DMS114 treated with DMSO at 0.1 percent for 48 hours (cell line): ENCODE results near the gene CFAP97D2.
"Not testable (repeated sequence)": the region's sequence is repeated elsewhere in the genome, so short reads cannot be mapped to it uniquely, and the experiment has no call there.

Source experiments
- DNase-seq: peaks from one replicate; lab custom pipeline; 2025; ENCODE audit not compliant: unreplicated experiment; lab: John Stamatoyannopoulos, UW

Gene CFAP97D2

DNA sequence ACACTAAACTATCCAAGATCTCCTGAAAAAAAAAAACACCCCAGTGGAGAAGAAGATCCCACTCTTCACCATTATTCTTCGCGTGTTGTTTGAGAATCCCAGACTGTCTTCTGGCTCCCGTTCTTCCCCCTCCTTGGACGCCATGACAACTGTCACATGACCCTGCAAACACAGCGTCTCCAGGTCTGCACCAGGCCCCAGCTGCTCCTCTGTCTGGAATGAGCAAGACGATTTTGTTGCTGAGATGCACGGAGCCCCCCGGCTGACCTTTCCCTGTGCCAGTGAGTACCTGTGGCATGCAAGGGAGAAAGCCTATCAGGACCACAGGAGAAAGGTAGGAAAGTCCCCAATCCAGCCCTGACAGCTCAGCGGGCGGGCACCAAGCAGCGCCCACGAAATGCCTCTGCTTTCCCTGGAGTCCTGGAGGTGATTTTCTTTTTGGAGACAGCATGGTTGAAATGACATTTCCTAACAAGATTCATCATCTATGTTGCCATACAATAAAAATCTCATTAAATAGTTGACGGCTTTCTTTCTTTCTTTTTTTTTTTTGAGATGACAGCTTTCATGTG is at the start of gene CFAP97D2:
TSS of gene CFAP97D2 (plus strand) at position 171 of the 572 bp plus-strand sequence. CDS start at position 245, 74 bp downstream.
- DNase-seq, result no peak

DNA sequence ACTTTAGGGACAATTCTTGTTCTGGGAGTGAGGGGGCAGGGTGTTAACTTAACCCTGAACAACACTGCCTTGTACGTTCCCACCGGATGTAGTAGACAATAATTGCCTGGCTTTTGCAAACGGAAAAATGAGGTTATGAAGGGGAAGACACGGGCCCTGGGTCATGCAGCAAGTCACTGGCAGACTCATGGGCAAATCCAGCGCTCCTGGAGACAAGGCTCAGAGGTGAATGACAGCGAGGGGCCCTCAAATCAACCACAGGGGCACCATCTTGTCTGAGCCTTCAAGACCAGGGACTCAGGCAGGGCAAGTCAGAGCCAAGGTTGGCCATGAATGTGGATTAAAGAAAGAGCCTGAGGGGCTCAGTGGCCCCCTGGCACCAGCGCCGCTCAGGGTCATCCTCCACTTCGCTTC is 49.4 kb upstream of the CFAP97D2 start:
- DNase-seq, result no peak

DNA sequence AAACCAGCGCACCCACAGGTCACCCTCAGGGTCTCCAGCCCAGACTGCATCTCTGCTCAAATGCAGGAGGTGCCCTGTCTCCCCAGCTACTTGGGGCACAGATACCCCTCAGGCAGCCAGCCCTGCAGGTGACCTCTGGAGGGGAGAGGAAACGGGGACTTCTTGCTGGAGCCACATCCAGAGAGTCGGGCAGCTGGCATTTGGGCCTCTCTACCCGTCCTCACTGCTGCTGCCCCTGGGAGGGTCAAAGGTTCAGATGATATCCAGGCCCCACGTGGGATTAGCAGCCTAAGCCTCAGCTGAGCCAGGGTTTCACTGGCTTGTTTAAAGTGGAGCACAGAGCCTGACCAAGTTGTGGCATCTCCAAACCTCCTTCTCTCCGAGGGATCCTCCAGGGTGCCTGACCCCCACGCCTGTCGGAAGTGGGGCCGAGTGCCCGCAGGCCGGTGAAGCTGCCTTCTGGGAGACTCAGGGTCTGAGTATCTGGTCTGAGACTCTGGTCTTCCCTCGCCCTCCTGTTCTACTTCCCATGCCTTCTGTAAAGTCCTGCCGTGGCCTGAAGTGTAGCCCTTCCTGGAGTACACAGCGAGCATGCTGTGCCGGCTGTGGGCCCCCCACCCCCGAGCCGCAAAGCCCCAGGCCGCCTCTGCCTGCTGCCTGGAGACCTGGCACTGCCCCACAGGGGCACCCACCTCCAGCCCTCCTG is 48.8 kb upstream of the CFAP97D2 start:
- no peak for DNase-seq

DNA sequence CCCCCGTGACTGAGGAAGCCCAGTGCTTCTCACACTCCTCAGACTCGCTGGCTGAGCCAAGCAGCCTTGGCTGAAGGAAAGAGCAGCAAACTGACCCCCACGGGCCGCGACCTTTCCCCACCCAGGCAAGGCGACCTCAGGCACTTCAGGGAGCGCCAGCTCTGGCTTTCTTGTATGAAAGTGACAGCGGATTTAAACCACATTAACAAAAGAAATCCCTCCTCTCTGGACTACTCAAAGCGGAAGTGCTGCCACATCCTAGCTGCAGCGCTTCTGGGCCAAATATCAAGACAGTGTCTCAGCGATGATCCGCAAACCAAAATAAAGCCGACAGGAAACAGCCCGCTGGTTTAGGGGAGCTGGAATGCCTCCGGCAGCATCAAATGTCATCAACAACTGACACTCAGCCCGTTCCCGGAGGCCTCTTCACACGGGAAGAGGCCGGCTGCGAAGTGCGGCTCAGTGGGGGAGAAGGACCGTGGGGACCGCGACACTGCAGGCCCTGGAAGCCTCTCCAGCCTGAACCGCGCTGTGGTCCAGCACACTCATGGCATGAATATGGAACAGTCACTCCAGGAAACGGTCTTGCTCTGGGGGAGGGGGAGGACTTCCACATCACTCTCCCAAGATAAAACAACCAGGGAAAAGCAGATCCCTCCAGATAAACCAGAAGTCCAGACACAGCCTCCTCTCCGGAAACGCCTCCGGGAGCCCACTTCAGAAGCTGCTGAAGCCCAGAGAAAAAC is 48.0 kb upstream of the CFAP97D2 start:
- no peak for DNase-seq

DNA sequence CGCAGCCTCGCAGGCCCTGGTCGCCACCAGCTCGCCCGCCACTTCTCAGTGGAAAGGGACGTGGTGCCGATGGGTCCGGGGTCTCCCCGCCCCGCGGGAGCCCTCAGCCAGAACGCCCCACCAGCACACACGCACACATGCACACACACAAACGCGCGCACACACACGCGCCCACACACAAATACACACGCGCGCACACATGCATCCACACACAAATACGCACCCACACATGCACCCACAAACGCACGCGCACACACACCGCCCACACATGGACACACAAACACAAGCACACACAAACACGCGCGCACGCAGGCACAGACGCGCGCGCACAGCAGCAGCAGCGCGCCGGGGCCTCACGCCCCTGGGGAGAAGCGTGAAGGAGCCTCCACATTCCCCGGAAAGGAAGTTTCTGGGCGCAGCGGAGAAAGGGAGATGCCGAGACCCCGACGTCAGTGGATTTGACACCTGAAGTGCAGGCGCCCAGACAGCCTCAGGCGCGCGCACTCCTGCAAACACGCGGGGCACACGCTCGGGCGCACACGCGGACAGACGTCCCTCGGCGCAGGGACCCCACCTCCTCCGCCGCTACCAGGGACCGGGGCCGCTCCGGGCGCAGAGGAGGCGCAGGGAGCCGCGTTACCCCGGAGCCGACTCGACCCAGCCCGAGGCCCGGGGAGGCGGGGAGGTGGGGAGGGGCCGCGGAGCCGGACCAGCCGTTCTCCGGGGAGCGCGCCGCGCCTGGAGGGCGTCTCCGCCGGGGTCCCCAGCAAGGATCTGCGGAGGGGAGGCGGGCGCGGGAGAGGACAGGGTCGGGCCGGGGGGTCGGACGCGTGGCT is 47.3 kb upstream of the CFAP97D2 start:
- DNase-seq, result no peak

DNA sequence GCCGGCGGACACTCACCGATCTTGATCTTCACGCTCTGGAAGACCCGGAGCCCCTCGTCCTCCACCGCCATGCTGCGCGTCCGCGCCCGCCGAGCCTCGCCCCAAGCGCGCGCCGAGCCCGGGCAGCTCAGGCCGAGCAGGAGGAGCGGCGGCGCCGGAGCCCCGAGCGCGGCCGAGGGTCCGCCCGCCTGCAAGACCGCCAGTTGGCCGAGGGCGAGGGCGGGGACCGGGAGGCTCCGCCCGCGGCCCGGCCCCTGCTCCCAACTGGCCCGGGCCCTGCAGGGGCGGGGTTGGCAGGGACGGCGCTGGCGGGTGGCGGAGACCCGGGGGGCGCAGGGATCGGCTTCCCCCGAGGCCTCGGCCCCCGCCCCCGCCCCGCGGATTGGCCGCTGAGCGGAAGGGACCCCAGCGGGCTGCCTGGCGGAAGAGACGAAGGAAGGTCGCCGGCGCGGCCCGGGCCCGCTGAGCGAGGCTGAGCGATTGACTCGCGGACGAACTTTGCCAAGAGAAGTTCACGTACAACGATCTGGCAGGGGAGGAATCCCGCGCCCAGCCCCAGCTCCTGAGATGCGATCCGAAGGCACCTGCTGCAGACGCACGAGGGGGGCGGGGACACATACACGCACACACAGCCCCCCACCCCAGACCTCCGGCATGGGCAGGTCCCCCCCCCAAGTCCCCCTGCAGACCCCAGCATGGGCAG is 46.5 kb upstream of the CFAP97D2 start, which contains the start of gene RASA3:
TSS of gene RASA3 (minus strand) at position 205 of the 703 bp plus-strand sequence. CDS start at position 71, 134 bp downstream.
- peak; percentile 10 for DNase-seq

DNA sequence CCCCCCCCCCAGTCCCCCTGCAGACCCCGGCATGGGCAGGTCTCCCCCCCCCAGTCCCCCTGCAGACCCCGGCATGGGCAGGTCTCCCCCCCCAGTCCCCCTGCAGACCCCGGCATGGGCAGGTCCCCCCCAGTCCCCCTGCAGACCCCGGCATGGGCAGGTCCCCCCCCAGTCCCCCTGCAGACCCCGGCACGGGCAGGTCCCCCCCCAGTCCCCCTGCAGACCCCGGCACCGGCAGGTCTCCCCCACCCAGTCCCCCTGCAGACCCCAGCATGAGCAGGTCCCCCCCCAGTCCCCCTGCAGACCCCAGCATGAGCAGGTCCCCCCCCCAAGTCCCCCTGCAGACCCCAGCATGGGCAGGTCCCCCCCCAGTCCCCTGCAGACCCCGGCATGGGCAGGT is 45.9 kb upstream of the CFAP97D2 start:
- not testable (repeated sequence) for DNase-seq

DNA sequence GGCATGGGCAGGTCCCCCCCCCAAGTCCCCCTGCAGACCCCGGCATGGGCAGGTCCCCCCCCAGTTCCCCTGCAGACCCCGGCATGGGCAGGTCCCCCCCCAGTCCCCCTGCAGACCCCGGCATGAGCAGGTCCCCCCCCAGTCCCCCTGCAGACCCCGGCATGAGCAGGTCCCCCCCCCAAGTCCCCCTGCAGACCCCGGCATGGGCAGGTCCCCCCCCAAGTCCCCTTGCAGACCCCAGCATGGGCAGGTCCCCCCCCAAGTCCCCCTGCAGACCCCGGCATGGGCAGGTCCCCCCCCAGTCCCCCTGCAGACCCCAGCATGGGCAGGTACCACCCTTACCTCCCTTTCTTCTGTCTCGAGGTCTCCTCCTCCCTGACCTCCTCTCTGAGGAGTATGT is 45.5 kb upstream of the CFAP97D2 start:
- not testable (repeated sequence) for DNase-seq

DNA sequence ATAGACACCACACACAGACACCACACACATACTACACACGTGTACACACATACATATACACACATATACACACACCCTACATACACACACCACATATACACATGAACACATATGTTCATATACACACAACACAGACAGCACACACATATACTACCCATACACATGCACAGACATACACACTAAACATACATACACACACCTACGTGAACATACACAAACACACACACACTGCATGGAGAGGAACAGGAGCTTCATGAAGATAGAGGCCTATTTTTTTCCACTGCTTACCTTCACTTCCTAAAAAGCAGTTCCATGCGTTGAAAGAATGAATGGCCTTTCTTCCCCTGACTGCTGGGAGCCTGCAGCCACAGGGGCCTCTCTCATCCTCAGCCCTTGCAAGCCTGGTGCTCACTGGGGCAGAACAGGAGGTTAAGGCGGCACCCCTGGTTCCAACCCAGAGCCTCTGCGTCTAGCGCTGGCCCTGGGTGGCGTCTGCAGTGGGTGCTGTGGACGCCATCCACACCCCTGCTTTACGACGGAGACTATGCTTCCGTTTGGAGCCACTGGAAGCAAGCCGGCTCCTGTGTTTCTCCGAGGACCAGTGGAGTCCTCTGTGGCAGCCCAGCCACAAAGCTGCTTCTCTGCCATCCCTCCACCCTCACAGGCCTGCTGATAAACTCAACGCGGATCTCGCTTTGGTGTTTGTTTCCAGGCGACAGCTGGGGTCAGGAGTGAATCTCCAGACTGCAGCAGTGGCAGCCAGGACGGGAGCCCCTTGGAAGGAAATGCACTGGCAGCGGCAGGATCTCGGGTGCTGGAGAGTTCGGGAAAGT is 44.7 kb upstream of the CFAP97D2 start:
- DNase-seq, result no peak

DNA sequence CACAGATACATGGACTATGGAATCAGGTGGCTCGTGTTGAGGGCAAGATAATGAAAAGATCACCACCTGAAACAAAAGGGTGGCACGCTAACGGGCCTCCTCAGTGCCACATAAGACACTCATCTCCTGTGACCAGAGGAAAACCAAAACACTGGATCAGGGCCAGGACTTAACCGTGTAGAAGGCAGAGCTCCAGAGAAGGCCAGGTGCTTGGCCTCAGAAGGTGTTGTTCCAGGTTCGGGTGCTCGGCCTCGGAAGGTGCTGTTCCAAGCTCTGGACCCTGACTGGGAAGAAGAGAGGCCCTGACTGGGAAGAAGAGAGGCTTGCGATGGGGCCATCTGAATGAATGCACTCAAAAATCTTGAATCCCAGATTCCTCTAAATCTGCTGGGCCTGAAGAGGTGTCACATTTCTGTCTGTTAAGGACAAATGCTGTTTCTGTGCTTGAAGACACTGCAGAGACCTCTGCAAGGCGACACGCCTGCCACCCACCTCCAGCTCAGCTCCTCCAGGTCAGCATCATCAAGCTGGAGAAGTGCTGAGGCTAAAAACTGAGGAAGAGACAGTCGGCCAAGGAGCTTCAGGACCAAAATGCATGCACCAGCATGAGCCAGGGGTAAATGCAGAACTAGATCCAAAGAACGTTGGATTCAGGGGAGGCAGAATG is 44.0 kb upstream of the CFAP97D2 start:
- no peak for DNase-seq

DNA sequence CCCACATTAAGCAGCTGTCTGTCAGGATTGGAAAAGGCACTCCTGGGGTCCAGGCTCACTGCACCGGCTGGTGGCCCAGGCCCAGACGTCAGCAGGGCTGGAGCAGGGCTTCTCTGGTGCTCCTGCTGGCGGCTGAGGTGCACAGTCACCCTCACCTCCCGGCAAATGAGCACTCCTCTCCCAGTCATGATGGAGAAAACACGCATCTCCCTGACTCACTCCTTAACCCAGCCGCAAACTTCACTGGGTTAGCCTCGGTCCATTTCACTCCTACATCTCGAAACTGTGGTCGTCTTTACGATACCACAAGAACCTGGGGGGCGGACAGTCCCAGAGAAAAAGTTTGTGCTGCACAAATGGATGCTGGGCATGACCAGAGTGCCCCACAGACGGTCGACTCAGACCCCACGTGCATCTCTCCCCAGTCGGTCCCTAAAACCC is 43.3 kb upstream of the CFAP97D2 start:
- no peak for DNase-seq

DNA sequence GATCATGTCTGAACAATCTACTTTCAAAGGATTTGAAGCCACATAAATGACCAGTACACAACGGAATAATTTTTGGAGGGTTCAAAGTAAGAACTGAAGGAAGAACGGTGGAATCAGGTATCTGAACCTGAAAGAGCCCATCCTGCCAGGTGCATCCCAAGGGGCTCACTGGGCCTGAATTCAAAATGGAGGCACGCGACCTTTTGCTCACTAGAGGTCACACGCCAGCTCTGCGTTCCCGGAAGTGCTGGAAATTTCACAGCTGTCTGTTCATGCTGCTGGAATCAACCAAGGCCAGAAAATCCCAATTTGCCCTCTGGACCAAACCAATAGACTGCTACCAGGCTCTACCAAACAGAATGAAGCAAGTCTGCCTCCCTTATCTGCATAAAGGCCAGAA is 42.5 kb upstream of the CFAP97D2 start:
- no peak for DNase-seq

DNA sequence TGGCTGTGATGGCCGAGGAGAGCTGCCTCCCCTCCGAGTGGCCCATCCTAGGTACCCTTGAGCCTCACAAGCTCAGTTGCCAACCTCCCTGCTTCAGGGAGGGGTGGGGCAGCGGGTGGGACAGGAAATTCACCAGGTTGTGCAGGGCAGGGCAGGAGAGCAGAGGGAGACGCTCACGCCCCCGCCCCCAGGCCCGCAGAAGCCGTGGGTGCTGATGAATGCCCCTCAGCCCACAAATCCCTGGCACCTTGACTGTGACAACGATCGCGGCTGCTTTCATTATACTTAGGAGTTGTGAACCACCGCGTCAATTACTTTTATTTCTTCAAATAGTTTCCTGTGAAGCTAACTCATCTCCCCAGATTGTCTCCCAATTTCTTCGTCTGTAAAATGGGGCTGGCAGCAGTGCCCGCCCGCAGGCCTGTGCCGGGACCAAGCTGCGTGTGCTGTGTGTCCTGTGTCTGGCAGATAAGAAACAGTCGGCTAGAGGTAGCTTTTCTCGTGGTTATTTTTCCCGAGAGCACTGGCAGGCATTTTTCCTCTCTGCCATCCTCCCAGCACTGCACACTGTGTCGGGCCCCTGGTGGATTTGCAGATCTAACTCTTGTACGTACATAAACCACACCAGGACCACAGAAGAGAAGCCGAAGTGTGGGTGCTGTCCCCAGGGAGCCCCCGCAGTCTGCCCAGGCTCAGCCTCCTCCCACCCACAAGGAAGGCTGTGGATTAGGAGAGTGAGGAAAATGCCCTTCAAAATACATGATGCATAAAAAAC is 38.7 kb upstream of the CFAP97D2 start:
- no peak for DNase-seq

DNA sequence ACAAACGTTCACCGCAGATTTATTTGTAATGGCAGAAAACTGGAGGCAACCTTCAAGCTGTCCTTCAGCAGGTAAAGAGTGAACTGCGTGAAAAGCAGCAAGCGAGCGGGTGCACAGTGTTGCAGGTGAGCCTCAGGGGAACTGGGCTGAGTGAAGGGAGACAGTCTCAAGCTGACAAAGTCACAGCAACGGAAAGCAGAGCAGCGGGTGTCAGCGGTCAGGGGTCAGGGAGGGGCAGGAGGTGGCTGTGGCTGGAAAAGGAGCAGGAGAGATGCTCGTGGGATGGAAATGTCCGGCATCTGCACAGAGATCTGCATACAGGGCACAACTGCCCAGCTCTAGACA is 38.2 kb upstream of the CFAP97D2 start:
- no peak for DNase-seq

DNA sequence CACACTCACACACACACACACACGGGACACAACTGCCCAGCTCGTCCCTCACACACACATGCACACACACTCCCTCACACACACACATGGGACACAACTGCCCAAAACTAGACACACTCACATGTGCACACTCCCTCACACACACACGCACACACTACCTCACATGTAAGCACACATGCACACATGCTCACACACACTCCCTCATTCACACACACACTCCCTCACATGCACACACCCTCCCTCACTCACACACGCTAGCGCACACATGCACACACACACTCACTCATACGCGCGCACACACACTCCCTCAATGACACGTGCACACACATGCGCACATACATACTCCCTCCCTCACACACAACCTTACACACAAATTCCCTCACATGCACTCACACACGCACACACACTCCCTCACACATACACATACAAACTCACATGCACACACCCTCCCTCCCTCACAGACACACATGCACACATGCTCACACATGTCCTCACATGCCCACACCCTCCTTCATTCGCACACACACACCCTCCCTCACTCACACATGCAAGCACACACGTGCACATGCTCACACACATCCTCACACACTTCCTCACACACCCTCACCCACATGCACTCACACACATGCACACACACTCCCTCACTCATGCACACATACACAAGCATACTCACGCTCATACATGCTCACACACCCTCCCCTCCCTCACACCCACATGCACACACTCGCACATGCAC is 37.6 kb upstream of the CFAP97D2 start:
- no peak for DNase-seq

DNA sequence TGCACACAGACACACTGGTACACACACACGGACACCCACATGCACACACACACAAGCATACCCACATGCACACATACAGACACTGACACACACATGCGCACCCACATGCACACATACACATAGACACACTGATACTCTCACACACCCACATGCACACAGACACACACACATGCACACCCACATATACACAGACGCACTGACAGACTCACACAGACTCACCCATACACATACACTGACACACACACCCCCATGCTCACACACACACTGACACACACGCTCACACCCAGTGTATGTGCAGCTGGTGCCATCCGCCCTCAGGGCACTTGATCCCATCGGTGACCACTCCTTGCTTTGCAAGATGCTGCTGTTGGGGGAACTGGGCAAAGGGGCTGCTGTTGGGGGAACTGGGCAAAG is 36.9 kb upstream of the CFAP97D2 start:
- no peak for DNase-seq

DNA sequence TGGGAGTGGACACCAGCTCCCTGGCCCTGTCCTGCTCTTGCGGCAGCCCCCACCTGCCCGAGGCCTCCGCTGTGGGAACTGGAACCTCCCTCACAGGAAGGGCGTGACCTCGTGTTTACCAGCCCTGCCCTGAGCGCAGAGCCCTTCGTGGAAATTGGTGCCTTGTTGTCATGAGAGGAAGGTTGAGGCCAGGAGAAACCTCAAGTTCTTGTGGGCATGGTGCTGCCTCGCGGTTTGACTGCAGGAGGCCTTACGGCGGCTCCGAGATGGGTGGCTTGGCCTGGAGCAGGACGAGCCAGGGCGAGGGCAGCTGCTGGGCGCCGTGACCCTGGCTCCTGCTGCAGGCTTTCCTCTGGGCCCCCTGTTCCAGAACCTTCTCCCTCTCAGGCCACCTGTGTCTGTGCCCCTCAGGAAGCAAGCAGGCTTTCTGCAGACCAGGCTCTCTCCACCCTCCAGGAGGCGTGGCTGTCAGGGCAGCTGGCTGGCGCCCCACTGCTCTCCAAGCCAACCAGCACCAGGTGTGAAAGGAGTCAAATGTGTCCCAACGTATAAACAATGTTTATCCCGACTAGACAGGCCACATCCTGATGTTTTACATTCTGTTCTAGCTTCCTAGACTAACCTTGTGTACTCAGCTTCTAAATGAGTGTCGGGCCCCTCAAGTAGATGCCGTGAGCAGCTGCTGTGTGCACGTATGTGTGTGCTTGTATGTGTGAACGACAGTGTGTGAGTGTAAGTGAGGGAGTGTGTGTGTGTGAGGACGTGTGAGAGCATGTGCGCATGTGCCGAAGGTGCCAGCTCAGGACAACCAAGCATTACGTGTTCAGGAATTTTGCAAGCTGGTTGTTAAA is 36.2 kb upstream of the CFAP97D2 start:
- no peak for DNase-seq
